GM23248 (cell line): ENCODE results near the gene SLC39A2.

ENCODE experiments used
- EZH2 ChIP-seq: fragments of 200-600 bp; sonication (generic); IDR thresholded peaks from 2 replicates; pipeline ENCODE4 v1.6.1; 2018; ENCODE audit warnings: antibody characterized with exemption, mild to moderate bottlenecking; ENCODE audit not compliant: insufficient read depth, poor library complexity, severe bottlenecking
- EZH2phosphoT487 ChIP-seq: fragments of 200-600 bp; sonication (generic); IDR thresholded peaks from 2 replicates; pipeline ENCODE4 v1.6.1; 2018; ENCODE audit warnings: antibody characterized with exemption, moderate library complexity, mild to moderate bottlenecking, low read depth; ENCODE audit not compliant: insufficient read depth

DNA sequence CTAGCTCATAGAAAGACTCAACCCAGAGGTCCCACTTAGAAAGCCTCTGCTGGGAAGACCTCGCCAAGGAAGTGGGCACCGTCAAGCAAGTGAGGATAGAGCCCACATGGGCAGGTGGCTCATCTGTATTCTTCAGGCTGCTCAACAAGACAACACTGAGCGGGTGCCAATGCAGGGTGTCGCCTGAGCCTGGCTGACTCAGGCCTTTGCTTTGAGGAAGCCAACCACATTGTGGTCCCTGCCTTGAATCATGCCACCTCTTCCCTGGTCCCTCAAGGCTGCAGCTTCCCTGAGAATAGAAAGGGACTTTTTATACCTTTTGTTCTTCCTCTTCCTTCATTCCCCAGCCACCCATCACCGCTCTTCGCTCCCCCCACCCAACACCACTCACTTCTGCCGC lies 37.7 kb downstream of the SLC39A2 start:
- TF ChIP-seq EZH2 (no peak), EZH2phosphoT487 (no peak)
